NT2/D1 (cell line): ENCODE measurements around the gene IMPDH2.

Experiments
- SUZ12 ChIP-seq: IDR thresholded peaks from 2 replicates; pipeline ENCODE4 v1.6.1; 2011; ENCODE audit not compliant: insufficient read length, insufficient read depth; ENCODE audit errors: extremely low read depth
- ZNF274 ChIP-seq: IDR thresholded peaks from 2 replicates; pipeline ENCODE4 v1.6.1; 2011; ENCODE audit warnings: mild to moderate bottlenecking, low read depth, low read length

DNA sequence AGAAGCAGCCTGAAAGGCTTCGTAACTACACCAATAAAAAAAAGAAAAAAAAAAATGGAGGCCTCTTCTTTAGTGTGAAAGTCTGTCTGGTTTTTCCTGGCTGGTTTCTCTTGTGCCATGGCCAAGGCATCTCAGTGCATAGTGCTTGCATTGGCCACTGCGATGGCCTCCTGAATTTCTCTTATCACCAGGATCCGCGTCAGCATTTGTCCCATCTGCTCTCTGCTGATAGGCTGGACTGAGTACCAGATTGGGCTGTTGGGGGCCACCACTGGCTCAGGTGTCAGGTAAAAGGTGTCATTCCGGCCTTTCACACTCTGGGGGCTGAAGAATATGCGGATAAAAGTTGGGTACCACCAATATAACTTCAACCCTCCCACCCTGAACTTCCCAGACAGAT, 1.1 kb upstream of the IMPDH2 start:
- TF ChIP-seq ZNF274 (no peak), SUZ12 (no peak)
